ENCODE data around the gene TNIP2.

Gene TNIP2

GRCh38 chr4:2743518-2744445, 12.4 kb downstream of the TNIP2 start:
- TF ChIP-seq, protein P1, sequence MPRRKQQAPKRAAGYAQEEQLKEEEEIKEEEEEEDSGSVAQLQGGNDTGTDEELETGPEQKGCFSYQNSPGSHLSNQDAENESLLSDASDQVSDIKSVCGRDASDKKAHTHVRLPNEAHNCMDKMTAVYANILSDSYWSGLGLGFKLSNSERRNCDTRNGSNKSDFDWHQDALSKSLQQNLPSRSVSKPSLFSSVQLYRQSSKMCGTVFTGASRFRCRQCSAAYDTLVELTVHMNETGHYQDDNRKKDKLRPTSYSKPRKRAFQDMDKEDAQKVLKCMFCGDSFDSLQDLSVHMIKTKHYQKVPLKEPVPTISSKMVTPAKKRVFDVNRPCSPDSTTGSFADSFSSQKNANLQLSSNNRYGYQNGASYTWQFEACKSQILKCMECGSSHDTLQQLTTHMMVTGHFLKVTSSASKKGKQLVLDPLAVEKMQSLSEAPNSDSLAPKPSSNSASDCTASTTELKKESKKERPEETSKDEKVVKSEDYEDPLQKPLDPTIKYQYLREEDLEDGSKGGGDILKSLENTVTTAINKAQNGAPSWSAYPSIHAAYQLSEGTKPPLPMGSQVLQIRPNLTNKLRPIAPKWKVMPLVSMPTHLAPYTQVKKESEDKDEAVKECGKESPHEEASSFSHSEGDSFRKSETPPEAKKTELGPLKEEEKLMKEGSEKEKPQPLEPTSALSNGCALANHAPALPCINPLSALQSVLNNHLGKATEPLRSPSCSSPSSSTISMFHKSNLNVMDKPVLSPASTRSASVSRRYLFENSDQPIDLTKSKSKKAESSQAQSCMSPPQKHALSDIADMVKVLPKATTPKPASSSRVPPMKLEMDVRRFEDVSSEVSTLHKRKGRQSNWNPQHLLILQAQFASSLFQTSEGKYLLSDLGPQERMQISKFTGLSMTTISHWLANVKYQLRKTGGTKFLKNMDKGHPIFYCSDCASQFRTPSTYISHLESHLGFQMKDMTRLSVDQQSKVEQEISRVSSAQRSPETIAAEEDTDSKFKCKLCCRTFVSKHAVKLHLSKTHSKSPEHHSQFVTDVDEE (CRISPR knock-in tag; IDR thresholded peaks at IDR 0.05) = no peak
- TF ChIP-seq ZFP30 (CRISPR knock-in tag; IDR thresholded peaks at IDR 0.05) = no peak
- no peak for TF ChIP-seq RARB (CRISPR knock-in tag; IDR thresholded peaks at IDR 0.05)
- no peak for TF ChIP-seq BACH2 (CRISPR knock-in tag; IDR thresholded peaks at IDR 0.05; ENCODE audit: borderline replicate concordance)
- TF ChIP-seq CSDC2 (CRISPR knock-in tag; IDR thresholded peaks at IDR 0.05) = no peak
- no peak for TF ChIP-seq TOX (CRISPR knock-in tag; IDR thresholded peaks at IDR 0.05; ENCODE audit: borderline replicate concordance)
- TF ChIP-seq POU6F1 (CRISPR knock-in tag; IDR thresholded peaks at IDR 0.05; ENCODE audit: borderline replicate concordance, low read depth) = no peak
- no peak for TF ChIP-seq ISL1 (CRISPR knock-in tag; IDR thresholded peaks at IDR 0.05)
- no peak for TF ChIP-seq SNAI2 (CRISPR knock-in tag; IDR thresholded peaks at IDR 0.05)
- no peak for TF ChIP-seq ZNF8 (CRISPR knock-in tag; IDR thresholded peaks at IDR 0.05)
- TF ChIP-seq ZFP3 (CRISPR knock-in tag; IDR thresholded peaks at IDR 0.05) = no peak
- no peak for TF ChIP-seq GLIS3 (CRISPR knock-in tag; IDR thresholded peaks at IDR 0.05)
- no peak for TF ChIP-seq PPARA (CRISPR knock-in tag; IDR thresholded peaks at IDR 0.05; ENCODE audit: borderline replicate concordance)
- no peak for TF ChIP-seq ESRRG (CRISPR knock-in tag; IDR thresholded peaks at IDR 0.05)
- TF ChIP-seq ZC3H10 (CRISPR knock-in tag; IDR thresholded peaks at IDR 0.05) = no peak
- no peak for ATAC-seq

- no peak for ATAC-seq
- TF ChIP-seq POU6F1 (CRISPR knock-in tag; IDR thresholded peaks at IDR 0.05; ENCODE audit: borderline replicate concordance, low read depth) (no peak), ZC3H10 (CRISPR knock-in tag; IDR thresholded peaks at IDR 0.05) (no peak), CSDC2 (CRISPR knock-in tag; IDR thresholded peaks at IDR 0.05) (no peak), GLIS3 (CRISPR knock-in tag; IDR thresholded peaks at IDR 0.05) (no peak), ZNF8 (CRISPR knock-in tag; IDR thresholded peaks at IDR 0.05) (no peak)
Observed at GRCh38 chr4:2742823-2743517, 13.2 kb downstream of the TNIP2 start.

- ATAC-seq = no peak
- TF ChIP-seq TOX (CRISPR knock-in tag; IDR thresholded peaks at IDR 0.05; ENCODE audit: borderline replicate concordance) (no peak), PATZ1 (CRISPR knock-in tag; IDR thresholded peaks at IDR 0.05; ENCODE audit: borderline replicate concordance) (no peak), RARB (CRISPR knock-in tag; IDR thresholded peaks at IDR 0.05) (no peak), ISL1 (CRISPR knock-in tag; IDR thresholded peaks at IDR 0.05) (no peak), ESRRG (CRISPR knock-in tag; IDR thresholded peaks at IDR 0.05) (no peak), GLIS3 (CRISPR knock-in tag; IDR thresholded peaks at IDR 0.05) (no peak), TCF4 (CRISPR knock-in tag; IDR thresholded peaks at IDR 0.05; ENCODE audit: borderline replicate concordance) (no peak), ZNF8 (CRISPR knock-in tag; IDR thresholded peaks at IDR 0.05) (no peak), BACH2 (CRISPR knock-in tag; IDR thresholded peaks at IDR 0.05; ENCODE audit: borderline replicate concordance) (no peak), ZNF565 (CRISPR knock-in tag; conservative IDR thresholded peaks at IDR 0.05; ENCODE audit: low read depth) (no peak), CSDC2 (CRISPR knock-in tag; IDR thresholded peaks at IDR 0.05) (no peak), ZNF70 (CRISPR knock-in tag; IDR thresholded peaks at IDR 0.05) (no peak), ARNTL (CRISPR knock-in tag; IDR thresholded peaks at IDR 0.05; ENCODE audit: borderline replicate concordance, low read depth) (no peak), ZFP30 (CRISPR knock-in tag; IDR thresholded peaks at IDR 0.05) (no peak), CSRNP3 (CRISPR knock-in tag; IDR thresholded peaks at IDR 0.05) (no peak), ZC3H10 (CRISPR knock-in tag; IDR thresholded peaks at IDR 0.05) (no peak)
- TF ChIP-seq, protein P1 (CRISPR knock-in tag; IDR thresholded peaks at IDR 0.05) = no peak
Observed at GRCh38 chr4:2742081-2742822, 13.9 kb downstream of the TNIP2 start.

Data from SK-N-SH treated with all-trans-retinoic acid at 6 μM for 48 hours (cell line).